HuH-7 (cell line): ENCODE data around the gene PRRG1.
"Not testable (repeated sequence)": the region's sequence is repeated elsewhere in the genome, so short reads cannot be mapped to it uniquely, and the experiment has no call there.

Source experiments
- DNase-seq: peaks from one replicate; pipeline ENCODE4 v3.0.0; 2011; ENCODE audit warnings: low spot score

Gene PRRG1

GRCh38 chrX:37349221-37350033 is at the start of gene PRRG1:
Gene PRRG1 (plus strand): TSS chrX:37349364. CDS start chrX:37406250, 56,886 bp downstream.
- no peak for DNase-seq

DNA sequence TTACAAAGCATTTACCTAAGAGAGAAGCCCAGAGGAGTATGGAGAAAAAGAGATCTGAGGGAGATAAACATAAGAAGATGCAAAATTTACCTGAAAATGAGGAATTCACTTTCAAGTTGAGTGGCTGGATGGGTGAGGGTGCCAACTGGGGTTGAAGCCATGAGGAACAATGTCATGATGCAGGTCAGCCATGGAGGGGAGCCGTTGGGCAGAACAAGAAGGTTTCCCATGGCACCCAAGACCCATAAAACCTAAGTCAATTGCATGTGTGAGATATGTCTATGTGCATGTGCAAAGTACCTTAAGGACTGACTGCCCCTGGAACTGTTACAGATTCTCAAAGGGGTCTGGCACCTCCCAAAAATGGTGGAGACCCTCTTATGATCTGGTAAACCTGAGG is 46.6 kb upstream of the PRRG1 start:
- DNase-seq: no peak

- DNase-seq: not testable (repeated sequence)
Measured at GRCh38 chrX:37305238-37305637, 43.9 kb upstream of the PRRG1 start.

DNA sequence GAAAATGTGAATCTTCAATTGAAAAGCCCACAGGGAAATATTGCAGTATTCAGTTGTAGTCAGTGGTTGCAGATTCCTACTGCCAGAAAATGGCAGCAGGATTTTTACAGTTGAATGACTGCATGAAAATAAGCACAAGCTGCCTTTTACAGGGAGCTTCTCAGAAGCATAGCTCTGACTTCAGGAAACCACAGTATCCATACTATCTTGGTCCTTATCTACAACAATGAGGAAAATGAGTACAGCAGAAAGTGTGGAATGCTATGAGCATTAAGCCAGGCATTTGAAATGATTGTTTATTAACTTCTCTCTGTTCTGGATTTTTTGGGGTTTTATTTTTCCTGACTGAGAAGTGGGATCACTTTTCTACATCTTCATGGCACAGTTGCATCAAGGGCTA is 34.6 kb upstream of the PRRG1 start:
- DNase-seq: no peak

- no peak for DNase-seq
Measured at GRCh38 chrX:37315511-37316248, 33.5 kb upstream of the PRRG1 start.

DNA sequence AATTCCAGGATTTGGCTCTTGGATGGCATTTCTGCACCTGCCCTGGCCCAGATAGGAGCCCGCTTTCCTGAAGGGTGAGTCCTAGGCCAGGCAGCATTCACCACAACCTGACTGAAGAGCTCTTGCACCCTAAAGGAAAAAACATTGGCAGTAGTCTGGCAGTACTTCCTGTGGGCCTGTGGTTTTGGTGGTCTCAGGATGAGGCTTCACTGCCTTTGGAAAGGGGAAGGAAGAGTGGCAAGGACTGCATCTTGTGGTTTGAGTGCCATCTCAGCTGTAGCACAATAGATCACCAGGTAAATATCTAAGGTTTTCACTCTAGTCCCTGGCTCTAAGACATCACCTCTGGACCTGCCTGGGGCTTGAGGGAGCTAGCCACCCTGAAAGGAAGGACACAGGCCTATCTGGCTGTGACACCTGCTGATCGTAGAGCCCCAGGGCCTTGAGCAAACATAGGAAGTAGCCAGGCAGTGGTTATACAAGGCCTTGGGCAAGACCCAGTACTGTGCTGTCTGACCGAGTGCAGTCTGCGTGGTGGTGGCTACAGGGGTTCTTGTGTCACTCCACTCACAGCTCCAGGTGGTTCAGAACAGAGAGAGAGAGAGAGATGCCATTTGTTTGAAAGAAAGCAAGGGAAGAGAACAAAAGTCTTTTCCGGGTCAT is 28.5 kb upstream of the PRRG1 start:
- no peak for DNase-seq

- no peak for DNase-seq
Measured at GRCh38 chrX:37330642-37331041, 18.5 kb upstream of the PRRG1 start.

DNA sequence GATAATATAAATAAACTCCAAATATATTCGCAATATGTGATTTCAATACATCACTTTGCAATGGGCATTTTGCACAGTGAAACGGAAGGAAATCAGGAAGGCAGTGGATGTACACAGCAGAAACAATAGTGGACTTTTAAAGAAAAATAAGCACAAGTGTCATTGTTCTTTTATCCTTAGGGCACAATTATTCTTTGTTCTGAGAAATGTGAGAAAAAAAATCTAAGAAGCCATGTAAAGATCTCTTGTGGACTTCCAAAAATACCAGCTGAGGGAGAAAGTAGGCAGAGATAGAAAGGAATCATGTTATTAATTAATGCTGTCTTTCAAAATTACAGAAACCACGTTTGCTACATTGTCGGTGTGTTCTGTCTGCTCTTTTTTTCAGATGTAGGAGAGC is 17.6 kb upstream of the PRRG1 start:
- no peak for DNase-seq

DNA sequence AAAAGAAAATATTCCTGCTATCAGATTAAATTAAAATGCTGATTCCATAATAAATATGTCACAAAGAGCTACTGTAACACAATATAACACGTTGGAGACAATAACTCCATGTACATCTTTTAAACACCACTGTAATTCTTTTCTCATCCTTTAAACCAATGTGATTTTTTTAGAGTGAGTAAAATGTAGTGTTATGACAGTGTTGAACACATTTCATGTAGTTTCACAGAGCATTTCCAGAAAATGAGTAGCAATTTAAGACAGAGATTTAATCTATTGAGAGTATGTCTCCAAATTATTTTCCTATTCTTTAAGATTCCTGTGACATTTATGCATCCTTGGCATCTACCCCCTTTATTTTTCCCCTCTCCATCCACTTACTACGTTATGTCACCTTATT is 17.1 kb upstream of the PRRG1 start:
- DNase-seq: no peak

DNA sequence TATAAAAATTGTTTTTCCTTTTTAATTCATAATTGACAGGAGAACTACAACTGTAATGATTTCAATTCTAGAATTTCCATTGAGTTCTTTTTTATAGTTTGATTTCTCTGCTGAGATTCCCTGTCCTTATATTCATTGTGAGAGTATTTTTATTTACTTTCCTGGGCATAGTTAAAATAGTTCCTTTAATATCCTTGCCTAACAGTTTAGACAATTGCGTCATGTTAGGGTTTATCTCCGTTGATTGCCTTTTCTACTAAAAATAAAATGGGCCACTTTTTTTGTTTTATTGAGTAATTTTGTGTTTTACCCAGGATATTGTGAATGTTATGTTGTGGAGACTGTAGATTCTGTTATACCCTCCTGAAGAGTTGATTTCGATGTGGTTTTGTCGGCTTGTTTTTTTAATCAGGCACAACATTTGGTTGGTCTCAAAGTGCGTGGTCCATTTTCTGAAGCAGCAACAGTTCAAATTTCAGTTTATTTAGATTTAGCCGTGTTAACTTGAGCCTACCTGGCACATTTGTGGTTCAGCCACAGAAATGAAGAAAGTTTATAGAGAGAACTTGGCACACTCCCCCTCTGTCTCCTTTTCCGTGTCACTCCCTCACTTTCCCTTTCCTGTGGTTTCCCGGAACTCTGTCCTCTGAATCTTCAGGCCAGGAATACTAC is 16.0 kb upstream of the PRRG1 start:
- no peak for DNase-seq

DNA sequence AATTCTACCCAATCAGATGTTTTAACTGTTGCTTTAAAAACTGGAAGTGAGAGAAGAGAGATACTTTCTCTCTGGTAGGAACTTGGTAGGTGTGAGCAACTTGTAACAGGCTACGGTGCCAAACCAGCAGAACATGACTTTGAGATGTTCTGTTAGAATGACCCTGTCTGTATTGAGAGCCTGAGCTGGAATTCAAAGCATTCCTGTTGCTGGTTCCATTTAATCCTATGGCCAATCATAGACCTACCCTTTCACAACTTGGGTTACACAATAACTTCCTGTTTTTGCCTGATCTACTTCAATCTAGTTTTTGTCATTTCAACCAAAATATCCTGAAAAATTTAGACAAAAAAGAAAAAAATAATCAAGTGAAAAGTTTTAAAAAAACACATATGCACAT is 1.7 kb upstream of the PRRG1 start:
- DNase-seq: no peak

- DNase-seq: no peak
Measured at GRCh38 chrX:37348231-37348970, 763 bp upstream of the PRRG1 start.

DNA sequence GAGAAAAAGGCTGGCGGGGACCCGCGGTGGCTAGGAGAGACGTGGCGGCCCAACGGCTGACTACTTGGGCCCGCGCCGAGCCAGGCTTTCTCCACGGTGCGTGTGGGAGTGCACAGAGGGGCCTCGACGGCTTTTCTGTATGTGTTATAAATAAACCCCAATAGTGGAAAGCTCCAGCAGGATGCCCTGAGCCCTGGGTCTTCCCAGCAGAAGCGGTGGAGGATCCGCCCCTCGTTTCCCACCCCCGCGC is 268 bp upstream of the PRRG1 start:
- DNase-seq: no peak

GRCh38 chrX:37350034-37350365 is 836 bp downstream of the PRRG1 start:
- DNase-seq: no peak

- DNase-seq: no peak
Measured at GRCh38 chrX:37353646-37354045, 4.5 kb downstream of the PRRG1 start.

- DNase-seq: no peak
Measured at GRCh38 chrX:37357436-37357835, 8.3 kb downstream of the PRRG1 start.

DNA sequence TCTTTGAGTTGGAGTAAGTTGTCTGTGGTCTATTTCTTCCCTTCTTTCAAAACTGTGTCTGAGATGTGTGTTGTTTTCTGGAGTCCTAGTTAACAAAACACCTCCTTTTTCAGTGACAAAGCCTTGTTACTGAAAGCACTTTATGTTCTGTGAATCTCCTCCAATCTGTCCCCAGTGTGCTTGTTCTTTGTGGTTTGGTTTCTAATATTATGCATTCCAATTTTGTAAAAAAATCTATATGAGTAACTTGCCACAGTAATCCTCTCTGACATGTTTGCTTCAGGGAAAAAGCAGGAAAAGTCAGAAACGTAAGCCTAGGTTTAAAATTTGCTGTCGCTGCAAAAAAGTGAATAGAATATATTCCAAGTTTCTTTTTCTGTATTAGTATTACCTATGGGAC is 12.4 kb downstream of the PRRG1 start:
- no peak for DNase-seq

GRCh38 chrX:37364666-37365065 is 15.5 kb downstream of the PRRG1 start:
- no peak for DNase-seq

- DNase-seq: no peak
Measured at GRCh38 chrX:37367946-37368345, 18.8 kb downstream of the PRRG1 start.

DNA sequence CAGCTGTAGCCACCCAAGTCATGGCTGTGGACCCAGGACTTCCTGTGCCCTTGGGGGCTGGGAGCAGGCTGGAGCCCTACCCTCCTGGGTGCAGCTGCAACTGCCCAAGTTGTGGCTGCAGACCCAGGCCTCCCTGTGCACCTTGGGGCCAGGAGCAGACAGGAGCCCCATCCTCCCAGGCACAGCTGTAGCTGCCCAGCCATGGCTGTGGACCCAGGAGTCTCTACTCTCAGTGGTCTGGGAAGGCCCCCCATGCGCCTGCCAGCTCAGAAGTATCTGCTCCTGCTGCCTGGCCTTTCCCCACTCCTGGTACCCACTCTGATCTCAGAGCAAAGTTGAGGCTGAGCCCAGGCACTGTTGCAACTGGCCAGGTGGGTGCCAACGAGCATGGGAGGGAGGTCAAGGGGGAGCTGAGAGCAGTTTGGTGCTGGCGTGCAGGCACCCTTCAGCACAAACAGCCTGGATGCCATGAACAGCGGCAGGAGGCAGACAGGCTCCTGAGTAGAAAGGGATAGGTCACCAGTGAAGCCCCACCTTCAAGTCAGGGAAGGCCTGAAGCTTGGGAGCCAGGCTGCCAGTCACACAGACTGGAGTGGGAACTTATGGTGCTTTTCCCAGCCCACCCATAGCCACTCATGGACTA is 21.5 kb downstream of the PRRG1 start:
- no peak for DNase-seq

GRCh38 chrX:37371578-37371991 is 22.4 kb downstream of the PRRG1 start:
- DNase-seq: no peak

- DNase-seq: no peak
Measured at GRCh38 chrX:37378404-37378803, 29.2 kb downstream of the PRRG1 start.
